WERI-Rb-1 (cell line): Measurements from ENCODE around the gene PREX1.

ENCODE experiments used
- DNase-seq: peaks from one replicate; pipeline ENCODE4 v3.0.0-alpha.2; 2020
- H3K27ac ChIP-seq: fragments of 250-450 bp; sonication (Bioruptor Pico); 2 replicates; pipeline ENCODE4 v1.5.1; 2020; ENCODE audit warnings: mild to moderate bottlenecking, moderate library complexity
- H3K27me3 ChIP-seq: fragments of 250-450 bp; sonication (Bioruptor Pico); 2 replicates; pipeline ENCODE4 v1.5.1; 2021; ENCODE audit warnings: mild to moderate bottlenecking, low read depth, moderate library complexity; ENCODE audit not compliant: insufficient read depth, severe bottlenecking
- H3K36me3 ChIP-seq: fragments of 250-450 bp; sonication (Bioruptor Pico); 2 replicates; pipeline ENCODE4 v1.5.1; 2020; ENCODE audit warnings: mild to moderate bottlenecking, moderate library complexity
- H3K4me3 ChIP-seq: 2 replicates; pipeline ENCODE4 v1.5.1; 2011; ENCODE audit warnings: low read depth, mild to moderate bottlenecking, control low read depth, low read length
- H3K9me3 ChIP-seq: fragments of 250-450 bp; sonication (Bioruptor Pico); 2 replicates; pipeline ENCODE4 v1.5.1; 2021; ENCODE audit warnings: mild to moderate bottlenecking, moderate library complexity; ENCODE audit not compliant: severe bottlenecking
- TF ChIP-seq, protein P1 (sequence below): IDR thresholded peaks from 2 replicates; pipeline ENCODE4 v1.5.1; 2011; ENCODE audit warnings: low read depth, mild to moderate bottlenecking, control low read depth, inconsistent platforms, low read length

The PREX1 gene

DNA sequence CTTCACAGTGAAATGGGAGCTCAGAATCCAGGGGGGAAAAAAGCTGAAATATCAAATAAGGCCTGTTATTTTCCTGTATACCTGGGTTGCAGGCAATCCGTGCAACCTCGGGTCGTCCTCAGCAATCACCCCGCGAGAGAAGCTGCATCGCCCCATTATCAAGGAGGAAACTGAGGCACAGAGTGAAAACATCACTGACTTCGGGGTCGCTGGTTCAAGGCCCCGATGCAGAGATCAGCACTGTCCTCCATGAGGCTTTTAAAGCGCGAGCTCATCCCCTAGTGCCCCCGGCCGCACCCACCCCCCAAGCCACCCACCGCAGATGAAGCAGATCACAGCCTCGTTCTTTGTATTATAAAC is 203.9 kb downstream of the PREX1 start:
- Histone ChIP-seq H3K27me3 (no peaks in the 10 kb centered on the region), H3K27ac (no peak overlapping the region), H3K4me3 (no peak overlapping the region), H3K36me3 (peaks cover 22% of the 10 kb centered on the region), H3K9me3 (no peaks in the 10 kb centered on the region)
- TF ChIP-seq, protein P1, sequence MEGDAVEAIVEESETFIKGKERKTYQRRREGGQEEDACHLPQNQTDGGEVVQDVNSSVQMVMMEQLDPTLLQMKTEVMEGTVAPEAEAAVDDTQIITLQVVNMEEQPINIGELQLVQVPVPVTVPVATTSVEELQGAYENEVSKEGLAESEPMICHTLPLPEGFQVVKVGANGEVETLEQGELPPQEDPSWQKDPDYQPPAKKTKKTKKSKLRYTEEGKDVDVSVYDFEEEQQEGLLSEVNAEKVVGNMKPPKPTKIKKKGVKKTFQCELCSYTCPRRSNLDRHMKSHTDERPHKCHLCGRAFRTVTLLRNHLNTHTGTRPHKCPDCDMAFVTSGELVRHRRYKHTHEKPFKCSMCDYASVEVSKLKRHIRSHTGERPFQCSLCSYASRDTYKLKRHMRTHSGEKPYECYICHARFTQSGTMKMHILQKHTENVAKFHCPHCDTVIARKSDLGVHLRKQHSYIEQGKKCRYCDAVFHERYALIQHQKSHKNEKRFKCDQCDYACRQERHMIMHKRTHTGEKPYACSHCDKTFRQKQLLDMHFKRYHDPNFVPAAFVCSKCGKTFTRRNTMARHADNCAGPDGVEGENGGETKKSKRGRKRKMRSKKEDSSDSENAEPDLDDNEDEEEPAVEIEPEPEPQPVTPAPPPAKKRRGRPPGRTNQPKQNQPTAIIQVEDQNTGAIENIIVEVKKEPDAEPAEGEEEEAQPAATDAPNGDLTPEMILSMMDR: no peak
- no peak for DNase-seq

DNA sequence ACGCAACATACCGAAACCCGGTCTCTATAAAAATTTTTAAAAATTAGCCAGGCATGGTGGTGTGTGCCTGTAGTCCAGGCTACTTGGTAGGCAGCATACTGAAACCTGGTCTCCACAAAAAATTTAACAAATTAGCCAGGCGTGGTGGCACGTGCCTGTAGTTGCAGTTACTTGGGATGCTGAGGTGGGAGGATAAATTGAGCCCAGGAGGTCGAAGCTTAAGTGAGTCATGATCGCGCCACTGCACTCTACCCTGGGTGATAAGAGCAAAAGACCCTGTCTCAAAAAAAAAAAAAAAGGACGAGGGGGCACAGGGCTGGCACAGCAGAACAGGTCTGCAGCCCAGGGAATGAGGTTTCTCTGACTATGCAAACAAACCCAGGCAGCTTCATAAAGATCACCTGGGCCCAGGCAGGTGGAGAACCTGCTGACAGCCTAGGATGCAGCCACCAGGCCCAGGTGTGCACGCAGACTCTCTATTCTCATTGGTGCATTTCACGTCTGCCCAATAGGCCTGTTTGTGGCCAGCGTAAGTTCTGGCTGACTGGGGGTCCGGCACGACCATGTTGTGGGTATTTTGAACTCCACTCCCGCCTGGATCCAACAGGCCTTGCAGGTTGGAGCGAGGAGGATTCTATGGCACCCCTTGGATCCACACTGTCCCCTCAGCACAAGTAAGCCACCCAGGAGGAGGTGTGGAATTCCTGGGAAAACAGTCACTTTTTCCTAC is 204.5 kb downstream of the PREX1 start:
- TF ChIP-seq, protein P1: no peak
- Histone ChIP-seq H3K9me3 (no peaks in the 10 kb centered on the region), H3K36me3 (peaks cover 20% of the 10 kb centered on the region), H3K4me3 (no peak overlapping the region), H3K27me3 (no peaks in the 10 kb centered on the region), H3K27ac (no peak overlapping the region)
- DNase-seq: no peak

DNA sequence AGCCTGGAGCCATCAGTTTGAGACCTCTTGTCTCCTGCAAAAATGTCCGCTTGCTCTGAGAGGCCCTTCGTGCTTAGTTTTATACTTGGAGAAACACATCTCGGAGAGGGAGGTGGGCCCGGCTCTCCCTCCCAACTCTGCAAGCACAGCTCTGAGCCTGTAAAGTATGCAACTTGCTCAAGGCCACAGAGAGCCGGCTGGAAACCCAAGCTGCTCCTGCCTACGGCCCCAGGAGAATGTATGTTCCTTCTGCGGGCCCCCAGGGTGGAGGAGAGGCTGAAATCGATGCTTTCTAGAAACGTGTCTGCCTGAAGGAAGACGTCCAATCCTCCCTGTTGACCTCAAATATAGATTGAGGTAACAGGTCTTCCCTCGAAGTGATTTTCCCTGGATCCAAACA is 205.4 kb downstream of the PREX1 start:
- no peaks in the 10 kb centered on the region for H3K9me3 ChIP-seq
- DNase-seq: no peak
- H3K27me3 ChIP-seq: no peaks in the 10 kb centered on the region
- H3K27ac ChIP-seq: no peak overlapping the region
- TF ChIP-seq, protein P1: no peak
- H3K4me3 ChIP-seq: no peak overlapping the region
- H3K36me3 ChIP-seq: peaks cover 17% of the 10 kb centered on the region

DNA sequence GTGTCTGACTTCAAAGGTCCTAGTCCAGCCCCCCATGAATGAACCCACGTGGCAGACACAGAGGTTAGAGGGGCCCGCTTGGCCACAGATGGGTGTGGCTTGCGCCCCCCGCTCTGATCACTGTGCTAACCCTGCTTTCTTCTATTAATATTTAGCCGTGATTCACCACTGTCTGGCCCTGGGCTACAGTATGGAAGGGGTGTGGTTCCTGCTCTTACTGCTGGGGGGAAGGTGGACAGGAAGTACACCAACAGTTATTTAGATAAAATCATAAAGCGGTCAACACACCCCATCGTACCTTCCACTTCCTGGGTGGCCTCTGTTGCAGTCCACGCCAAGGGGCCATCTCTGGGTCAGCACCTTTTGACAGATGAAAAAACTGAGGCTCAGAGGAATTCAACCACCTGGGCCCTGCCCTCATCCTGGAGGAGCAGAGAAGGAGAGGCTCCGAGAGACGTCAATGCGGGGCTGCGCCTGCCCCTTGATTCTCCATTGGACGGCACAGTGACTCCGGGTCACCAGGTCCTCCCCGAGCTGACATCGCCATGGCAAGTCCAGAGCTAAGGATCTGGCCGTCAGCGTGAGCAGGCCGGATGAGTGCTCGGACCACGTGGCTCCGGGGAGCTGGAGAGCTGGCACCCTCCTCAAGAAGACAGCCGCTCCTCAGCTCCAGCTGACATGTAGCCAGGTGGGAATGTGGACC is 206.3 kb downstream of the PREX1 start:
- H3K27ac ChIP-seq: no peak overlapping the region
- TF ChIP-seq, protein P1: no peak
- no peaks in the 10 kb centered on the region for H3K9me3 ChIP-seq

DNA sequence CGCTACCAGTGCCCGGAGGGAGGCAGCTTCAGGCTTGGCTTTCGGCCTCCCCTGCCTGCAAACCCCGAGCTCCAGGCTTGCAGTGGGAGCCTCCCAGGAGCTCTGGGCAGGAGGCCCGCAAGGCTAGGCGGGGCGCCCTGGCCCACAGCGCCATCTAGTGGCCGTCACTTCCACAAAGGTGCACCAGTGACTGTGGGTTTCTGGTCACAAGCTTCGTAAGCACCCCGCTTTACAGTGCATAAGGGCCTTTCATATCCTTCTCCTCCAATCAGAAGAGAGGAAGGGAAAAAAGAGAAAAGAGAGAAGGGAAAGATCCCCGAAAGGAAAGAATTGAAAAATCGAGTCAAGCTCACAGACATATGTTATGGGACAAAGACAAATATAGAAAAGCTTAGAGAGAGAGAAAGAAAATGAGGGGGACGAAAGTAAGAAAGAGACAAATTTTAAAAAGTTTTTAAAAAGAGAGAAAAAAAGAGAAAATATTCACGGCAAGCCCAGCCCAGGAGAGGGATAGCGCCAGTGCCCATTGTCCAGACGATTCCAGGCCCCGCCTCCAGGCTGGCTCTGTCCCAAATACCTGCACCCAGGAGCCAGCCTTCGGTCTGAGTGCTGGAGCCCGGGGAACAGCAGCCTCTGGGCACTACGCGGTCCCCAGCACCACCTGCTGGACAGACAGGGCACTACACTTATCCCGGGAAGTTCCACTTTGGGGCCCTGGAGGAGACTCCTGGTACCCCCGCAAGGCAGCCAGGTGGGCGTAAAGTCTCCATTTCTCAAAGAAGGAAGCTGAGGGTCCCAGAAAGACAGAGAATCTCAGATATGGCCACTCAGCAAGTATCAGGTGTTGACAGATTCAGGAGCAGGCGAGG is 207.1 kb downstream of the PREX1 start:
- Histone ChIP-seq H3K36me3 (peaks cover 7% of the 10 kb centered on the region), H3K9me3 (no peaks in the 10 kb centered on the region), H3K27ac (peak overlapping the region; percentile 42), H3K27me3 (no peaks in the 10 kb centered on the region), H3K4me3 (peak overlapping the region; percentile 36)
- DNase-seq: peak; percentile 91
- TF ChIP-seq, protein P1: peak; percentile 93

More for the DNA sequence above, 206.3 kb downstream of the PREX1 start:
- no peak for DNase-seq
- Histone ChIP-seq H3K4me3 (no peak overlapping the region), H3K27me3 (no peaks in the 10 kb centered on the region), H3K36me3 (peaks cover 15% of the 10 kb centered on the region)
